H1 (cell line): ENCODE data around the gene DNER. TPM values are rescaled to one million over a fixed set of nuclear protein-coding genes. Genes with fewer than 3 reads are reported as not detected.

Source experiments
- CTCF ChIA-PET: fragments of 300-600 bp; sonication (Branson Sonifier 250); formaldehyde crosslinking; loops from one replicate; lab custom pipeline; 2021; ENCODE audit not compliant: partially characterized antibody; lab: Charles Lee
- POLR2A ChIA-PET: fragments of 300-600 bp; sonication (Branson Sonifier 250); formaldehyde crosslinking; loops from one replicate; lab custom pipeline; 2021; ENCODE audit warnings: inconsistent platforms; ENCODE audit not compliant: partially characterized antibody; lab: Charles Lee
- DNase-seq, 2 experiments: peaks; one replicate each; pipeline versions ENCODE4 v3.0.0 to v3.0.0-alpha.2; 2010 to 2022; ENCODE audit warnings: low spot score in 2 of 2, low read depth in 1 of 2, mixed read lengths in 1 of 2
- FAIRE-seq: peaks from 2 replicates; lab custom pipeline; 2011; peaks lifted over from hg19 to GRCh38; lab: Jason Lieb, UNC
- H2AFZ ChIP-seq: 2 replicates; pipeline ENCODE4 v1.8.1; 2012; ENCODE audit warnings: low read length, inconsistent platforms
- H2AK5ac ChIP-seq: 2 replicates; pipeline ENCODE4 v1.6.1; 2013; ENCODE audit warnings: low read depth, low read length
- H2BK120ac ChIP-seq: replicated peaks from 2 replicates; pipeline ENCODE3; 2013; ENCODE audit warnings: low read depth, low read length, inconsistent platforms
- H2BK12ac ChIP-seq: 2 replicates; pipeline ENCODE4 v1.6.1; 2013; ENCODE audit warnings: low read depth, low read length
- H2BK15ac ChIP-seq: 2 replicates; pipeline ENCODE4 v1.6.1; 2013; ENCODE audit warnings: low read length
- H2BK20ac ChIP-seq: 2 replicates; pipeline ENCODE4 v1.6.1; 2013; ENCODE audit warnings: low read length
- H2BK5ac ChIP-seq: 2 replicates; pipeline ENCODE4 v1.6.1; 2013; ENCODE audit warnings: low read depth, low read length
- H3K14ac ChIP-seq: 2 replicates; pipeline ENCODE4 v1.6.1; 2013; ENCODE audit warnings: inconsistent platforms; ENCODE audit not compliant: insufficient read length
- H3K18ac ChIP-seq: 2 replicates; pipeline ENCODE4 v1.6.1; 2013; ENCODE audit warnings: low read length; ENCODE audit errors: extremely low read depth
- H3K23ac ChIP-seq: 2 replicates; pipeline ENCODE4 v1.6.1; 2013; ENCODE audit warnings: inconsistent platforms; ENCODE audit not compliant: insufficient read length
- H3K23me2 ChIP-seq: 2 replicates; pipeline ENCODE4 v1.6.1; 2013; ENCODE audit warnings: low read depth, low read length
- H3K27ac ChIP-seq: 2 replicates; pipeline ENCODE4 v1.6.1; 2011; ENCODE audit warnings: low read depth, low read length, inconsistent platforms
- H3K27me3 ChIP-seq, 4 experiments: replicated peaks in 1 of 4; 1 replicate in 1 of 4; 2 replicates in 3 of 4; pipeline versions ENCODE4 v1.6.1 to v1.8.1; 2011 to 2013; ENCODE audit warnings: low read length in 3 of 4, mild to moderate bottlenecking in 3 of 4, inconsistent platforms in 2 of 4, mixed read lengths in 2 of 4, moderate library complexity in 1 of 4; ENCODE audit not compliant: control insufficient read depth in 3 of 4, insufficient read depth in 3 of 4; ENCODE audit errors: extremely low read depth in 1 of 4
- H3K36me3 ChIP-seq, 4 experiments: 2 replicates each; pipeline versions ENCODE4 v1.6.1 to v1.8.1; 2011 to 2013; ENCODE audit warnings: mild to moderate bottlenecking in 4 of 4, low read length in 3 of 4, moderate library complexity in 2 of 4, control low read depth in 1 of 4, inconsistent platforms in 1 of 4; ENCODE audit not compliant: insufficient read depth in 4 of 4, control insufficient read depth in 2 of 4
- H3K4ac ChIP-seq: replicated peaks from 2 replicates; pipeline ENCODE3; 2013; ENCODE audit warnings: low read length, low read depth, mixed read lengths, inconsistent platforms; ENCODE audit not compliant: insufficient read length
- H3K4me1 ChIP-seq, 4 experiments: replicated peaks in 1 of 4; 1 replicate in 1 of 4; 2 replicates in 3 of 4; pipeline versions ENCODE4 v1.6.1 to v1.8.1; 2011 to 2013; ENCODE audit warnings: low read length in 3 of 4, inconsistent platforms in 2 of 4, mixed read lengths in 1 of 4; ENCODE audit not compliant: insufficient read depth in 4 of 4, control insufficient read depth in 3 of 4
- H3K4me2 ChIP-seq, 2 experiments: 2 replicates each; pipeline versions ENCODE4 v1.6.1 to v1.8.1; 2011 to 2013; ENCODE audit warnings: low read depth in 2 of 2, low read length in 2 of 2, control low read depth in 1 of 2, inconsistent platforms in 1 of 2, mild to moderate bottlenecking in 1 of 2; ENCODE audit not compliant: insufficient read depth in 1 of 2
- H3K4me3 ChIP-seq, 4 experiments: fragments of 200-600, 300-600 bp in 1 of 4; sonication (generic), shearing (Covaris generic), sonication (Bioruptor Twin) in 1 of 4; 2 replicates each; pipeline versions ENCODE4 v1.5.1 to v1.8.1; 2011 to 2016; ENCODE audit warnings: low read length in 4 of 4, low read depth in 3 of 4, control low read depth in 2 of 4, inconsistent platforms in 2 of 4, mild to moderate bottlenecking in 2 of 4, mixed read lengths in 1 of 4, moderate library complexity in 1 of 4; ENCODE audit not compliant: insufficient read depth in 2 of 4; ENCODE audit errors: extremely low read depth in 1 of 4
- H3K56ac ChIP-seq: replicated peaks from 2 replicates; pipeline ENCODE3; 2013; ENCODE audit warnings: low read depth, mild to moderate bottlenecking, mixed read lengths, low read length, inconsistent platforms; ENCODE audit not compliant: insufficient read length
- H3K79me1 ChIP-seq: 2 replicates; pipeline ENCODE4 v1.6.1; 2013; ENCODE audit warnings: low read depth, low read length, control low read depth
- H3K79me2 ChIP-seq, 2 experiments: 2 replicates each; pipeline versions ENCODE4 v1.6.1 to v1.8.1; 2012 to 2013; ENCODE audit warnings: low read length in 2 of 2, mild to moderate bottlenecking in 2 of 2, inconsistent platforms in 1 of 2; ENCODE audit not compliant: insufficient read depth in 2 of 2, control insufficient read depth in 1 of 2
- H3K9ac ChIP-seq, 4 experiments: replicated peaks in 1 of 4; 1 replicate in 1 of 4; 2 replicates in 3 of 4; pipeline versions ENCODE4 v1.6.1 to v1.8.1; 2011 to 2013; ENCODE audit warnings: low read depth in 3 of 4, low read length in 3 of 4, control low read depth in 2 of 4, mild to moderate bottlenecking in 2 of 4, moderate library complexity in 2 of 4, inconsistent platforms in 1 of 4; ENCODE audit errors: extremely low read depth in 1 of 4
- H3K9me3 ChIP-seq, 2 experiments: 2 replicates each; pipeline versions ENCODE4 v1.6.1 to v1.8.1; 2012 to 2013; ENCODE audit warnings: mild to moderate bottlenecking in 2 of 2, moderate library complexity in 2 of 2, control low read depth in 1 of 2, inconsistent platforms in 1 of 2, low read depth in 1 of 2, low read length in 1 of 2, mixed read lengths in 1 of 2; ENCODE audit not compliant: insufficient read depth in 2 of 2
- H4K20me1 ChIP-seq, 2 experiments: replicated peaks in 1 of 2; 2 replicates each; pipeline versions ENCODE3 to v1.8.1; 2011 to 2013; ENCODE audit warnings: inconsistent platforms in 2 of 2, low read length in 2 of 2, mild to moderate bottlenecking in 1 of 2; ENCODE audit not compliant: insufficient read depth in 2 of 2, control insufficient read depth in 1 of 2
- H4K5ac ChIP-seq: 2 replicates; pipeline ENCODE4 v1.6.1; 2013; ENCODE audit warnings: low read length, low read depth, mixed read lengths, inconsistent platforms; ENCODE audit not compliant: insufficient read length
- H4K8ac ChIP-seq: 2 replicates; pipeline ENCODE4 v1.8.0; 2013; ENCODE audit warnings: mild to moderate bottlenecking, moderate library complexity, low read length, inconsistent platforms; ENCODE audit not compliant: insufficient read depth; ENCODE audit errors: extremely low read depth
- H4K91ac ChIP-seq: replicated peaks from 2 replicates; pipeline ENCODE3; 2013; ENCODE audit warnings: low read length, mixed read lengths, inconsistent platforms; ENCODE audit not compliant: insufficient read length
- BCL11A ChIP-seq, 2 experiments: IDR thresholded peaks; one replicate each; pipeline ENCODE4 v1.6.1; 2011; ENCODE audit warnings: low read depth in 2 of 2, low read length in 2 of 2, mild to moderate bottlenecking in 2 of 2
- BRCA1 ChIP-seq: IDR thresholded peaks from 2 replicates; pipeline ENCODE4 v1.6.1; 2012; ENCODE audit warnings: low read depth, low read length, improper control_type of control experiment
- CBX8 ChIP-seq: fragments of 300-800, 300-1000 bp; sonication (generic); IDR thresholded peaks from 2 replicates; pipeline ENCODE4 v1.7.1; 2016; ENCODE audit warnings: low read depth, low read length, borderline replicate concordance
- CEBPB ChIP-seq: IDR thresholded peaks from 2 replicates; pipeline ENCODE4 v1.6.1; 2012; ENCODE audit warnings: low read depth, low read length
- GABPA ChIP-seq: IDR thresholded peaks from 2 replicates; pipeline ENCODE4 v1.6.1; 2011; ENCODE audit warnings: mild to moderate bottlenecking, low read length, moderate library complexity, borderline replicate concordance; ENCODE audit not compliant: insufficient read depth
- JUND ChIP-seq: IDR thresholded peaks from 2 replicates; pipeline ENCODE4 v1.6.1; 2011; ENCODE audit warnings: mild to moderate bottlenecking, improper control_type of control experiment, low read length
- KDM4A ChIP-seq: IDR thresholded peaks from one replicate; pipeline ENCODE4 v1.7.1; 2012; ENCODE audit warnings: low read depth, mild to moderate bottlenecking, moderate library complexity, low read length, inconsistent platforms; ENCODE audit not compliant: severe bottlenecking
- RAD21 ChIP-seq, 2 experiments: IDR thresholded peaks in 1 of 2; conservative IDR thresholded peaks in 1 of 2; 2 replicates each; pipeline ENCODE4 v1.6.1; 2011; ENCODE audit warnings: low read depth in 2 of 2, low read length in 2 of 2, improper control_type of control experiment in 1 of 2, inconsistent platforms in 1 of 2, mild to moderate bottlenecking in 1 of 2, moderate library complexity in 1 of 2
- ZNF274 ChIP-seq: IDR thresholded peaks from 2 replicates; pipeline ENCODE4 v1.7.0; 2012; ENCODE audit warnings: low read length, borderline replicate concordance; ENCODE audit errors: extremely low read depth
- WGBS, 2 experiments: shearing (Covaris generic) in 1 of 2; methylation state at CpG; one replicate each; pipeline versions ENCODE4 v1.1.6 to v1.1.7; 2013 to 2015; ENCODE audit warnings: low lambda C conversion rate in 2 of 2, mixed read lengths in 2 of 2, inconsistent platforms in 1 of 2, low coverage in 1 of 2, missing lambda C conversion rate in 1 of 2; ENCODE audit not compliant: insufficient replicate concordance in 2 of 2, insufficient coverage in 1 of 2, insufficient read length in 1 of 2; ENCODE audit errors: extremely low coverage in 1 of 2, missing lambda C conversion rate in 1 of 2; 5-methylcytosine and 5-hydroxymethylcytosine counted together
- polyA plus RNA-seq, 7 experiments: library from polyadenylated mRNA; depleted of rRNA in 3 of 7; stranded (reverse) in 5 of 7; unstranded in 2 of 7; fragments of >200 nt in 5 of 7; fragments of 200-250 nt in 2 of 7; gene quantifications; 1 replicate in 5 of 7; 2 replicates in 1 of 7; 4 replicates in 1 of 7; pipeline versions ENCODE4 v1.2.1 to v1.2.3, GENCODE V29; 2011 to 2013; ENCODE audit warnings: missing spikeins in 2 of 7, mixed read lengths in 2 of 7
- total RNA-seq: library from RNA; stranded (reverse); fragmentation: NEBNext Ultra II Directional; extraction: Animal tissue kit (Norgen Biotek cat#: 25700); gene quantifications from 2 replicates; pipeline ENCODE4 v1.2.1, GENCODE V29; 2021
- TF ChIP-seq, protein P1 (sequence below): IDR thresholded peaks from 2 replicates; pipeline ENCODE4 v1.6.1; 2011; ENCODE audit warnings: low read length, improper control_type of control experiment
- TF ChIP-seq, protein P2 (sequence below): IDR thresholded peaks from 2 replicates; pipeline ENCODE4 v1.6.1; 2012; ENCODE audit warnings: low read length, inconsistent platforms

The DNER gene
- total and polyA plus RNA-seq, 2 of the 8 experiments (the other 6 are each of a cell fraction or from before 2014, with no cell fraction given), result 6.8 to 16.3 TPM

DNA sequence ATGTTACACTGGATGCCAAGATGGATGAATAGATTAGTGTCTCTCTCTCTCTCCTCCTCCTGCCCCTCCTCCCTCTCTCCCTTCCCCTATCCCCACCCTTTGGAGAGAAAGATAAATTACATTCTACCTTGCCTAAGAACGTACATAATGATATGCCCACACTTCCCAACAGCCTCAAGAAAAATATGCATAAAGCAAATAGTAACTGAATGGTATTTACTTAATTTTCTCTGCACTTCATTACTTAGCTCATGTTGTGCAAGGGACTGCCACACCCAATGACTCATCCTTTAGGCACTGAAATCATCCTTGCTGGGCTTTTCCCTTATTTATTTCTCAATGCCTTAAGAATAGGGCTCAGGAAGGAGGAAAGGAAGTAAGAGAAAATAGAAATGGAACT, 306.0 kb downstream of the DNER start:
- no peak overlapping the region for H4K8ac ChIP-seq
- no peaks in the 10 kb centered on the region for H3K79me2 ChIP-seq
- H3K23ac ChIP-seq, result no peak overlapping the region
- no peak overlapping the region for H3K4me3 ChIP-seq
- no peak overlapping the region for H3K14ac ChIP-seq
- H3K4ac ChIP-seq, result no peak overlapping the region
- H4K91ac ChIP-seq, result no peak overlapping the region
- FAIRE-seq (no peak), DNase-seq (no peak)
- H3K23me2 ChIP-seq, result no peaks in the 10 kb centered on the region
- H3K4me2 ChIP-seq, result no peak overlapping the region
- no peak overlapping the region for H2BK12ac ChIP-seq
- no peak overlapping the region for H3K9ac ChIP-seq
- H2BK20ac ChIP-seq, result no peak overlapping the region
- no peaks in the 10 kb centered on the region for H3K27me3 ChIP-seq
- 47% methylated on average over 1 of the region's 1 CpG; no CpG with 5 or more reads in 1 of the 2 experiments for WGBS, 2 experiments
- H2BK5ac ChIP-seq, result no peak overlapping the region
- H2BK120ac ChIP-seq, result no peak overlapping the region
- H2AFZ ChIP-seq, result no peak overlapping the region
- H2BK15ac ChIP-seq, result no peak overlapping the region
- peaks cover 2 to 10% (median 6%) of the 10 kb centered on the region in 4 experiments; a peak in 5 of 7 replicates for H3K4me1 ChIP-seq
- no peaks in the 10 kb centered on the region for H3K79me1 ChIP-seq
- H3K56ac ChIP-seq, result no peak overlapping the region
- H3K18ac ChIP-seq, result no peak overlapping the region
- CTCF ChIA-PET, result interaction anchor here (1.3 kb wide), 1 partner anchor 30 kb away, joined by 3 read pairs; no protein-coding TSS in a partner anchor
- POLR2A ChIA-PET, result no interaction called here
- H2AK5ac ChIP-seq, result no peak overlapping the region
- no peak overlapping the region for H3K27ac ChIP-seq
- H4K20me1 ChIP-seq, result no peaks in the 10 kb centered on the region
- no peaks in the 10 kb centered on the region; a peak in 1 of 8 replicates for H3K36me3 ChIP-seq
- H4K5ac ChIP-seq, result no peak overlapping the region
- no peaks in the 10 kb centered on the region for H3K9me3 ChIP-seq
- TF ChIP-seq KDM4A (no peak), CEBPB (peak; percentile 67; the same call in 1 of the 2 replicates), RAD21 (IDR thresholded peaks at IDR 0.05 in 1 of 2, conservative IDR thresholded peaks at IDR 0.05 in 1 of 2; ENCODE audit: low read depth in 2 of 2, low read length in 2 of 2) (no peak), BRCA1 (no peak), CBX8 (no peak), BCL11A (IDR thresholded peaks at IDR 0.05; ENCODE audit: low read depth in 2 of 2, low read length in 2 of 2) (no peak), GABPA (no peak), JUND (peak; percentile 88), ZNF274 (no peak)
- TF ChIP-seq, protein P1, sequence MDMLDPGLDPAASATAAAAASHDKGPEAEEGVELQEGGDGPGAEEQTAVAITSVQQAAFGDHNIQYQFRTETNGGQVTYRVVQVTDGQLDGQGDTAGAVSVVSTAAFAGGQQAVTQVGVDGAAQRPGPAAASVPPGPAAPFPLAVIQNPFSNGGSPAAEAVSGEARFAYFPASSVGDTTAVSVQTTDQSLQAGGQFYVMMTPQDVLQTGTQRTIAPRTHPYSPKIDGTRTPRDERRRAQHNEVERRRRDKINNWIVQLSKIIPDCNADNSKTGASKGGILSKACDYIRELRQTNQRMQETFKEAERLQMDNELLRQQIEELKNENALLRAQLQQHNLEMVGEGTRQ, result no peak
- TF ChIP-seq, protein P2, sequence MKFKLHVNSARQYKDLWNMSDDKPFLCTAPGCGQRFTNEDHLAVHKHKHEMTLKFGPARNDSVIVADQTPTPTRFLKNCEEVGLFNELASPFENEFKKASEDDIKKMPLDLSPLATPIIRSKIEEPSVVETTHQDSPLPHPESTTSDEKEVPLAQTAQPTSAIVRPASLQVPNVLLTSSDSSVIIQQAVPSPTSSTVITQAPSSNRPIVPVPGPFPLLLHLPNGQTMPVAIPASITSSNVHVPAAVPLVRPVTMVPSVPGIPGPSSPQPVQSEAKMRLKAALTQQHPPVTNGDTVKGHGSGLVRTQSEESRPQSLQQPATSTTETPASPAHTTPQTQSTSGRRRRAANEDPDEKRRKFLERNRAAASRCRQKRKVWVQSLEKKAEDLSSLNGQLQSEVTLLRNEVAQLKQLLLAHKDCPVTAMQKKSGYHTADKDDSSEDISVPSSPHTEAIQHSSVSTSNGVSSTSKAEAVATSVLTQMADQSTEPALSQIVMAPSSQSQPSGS, result no peak
